ENCODE results near the gene SEMA5B.

DNA sequence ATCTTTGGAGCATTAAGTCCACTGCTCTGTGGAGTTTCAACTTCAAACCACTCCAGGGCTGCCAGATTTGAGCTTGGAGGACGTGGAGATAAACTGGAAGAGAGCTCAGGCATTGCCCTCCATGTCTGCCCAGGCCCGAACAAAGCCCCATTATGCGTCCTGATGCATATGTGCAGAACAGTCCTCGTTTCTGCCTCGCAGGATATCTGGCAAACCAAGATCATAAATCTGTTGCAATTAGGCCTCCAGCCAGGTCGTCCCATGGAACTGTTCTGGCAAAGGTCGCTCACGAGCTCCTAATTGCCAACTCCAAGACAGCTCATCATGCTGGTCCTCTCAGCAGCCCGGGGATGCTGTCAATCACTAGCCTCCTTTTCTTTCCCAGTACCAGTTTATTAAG is 91.2 kb downstream of the SEMA5B start:
- TF ChIP-seq, protein P1, sequence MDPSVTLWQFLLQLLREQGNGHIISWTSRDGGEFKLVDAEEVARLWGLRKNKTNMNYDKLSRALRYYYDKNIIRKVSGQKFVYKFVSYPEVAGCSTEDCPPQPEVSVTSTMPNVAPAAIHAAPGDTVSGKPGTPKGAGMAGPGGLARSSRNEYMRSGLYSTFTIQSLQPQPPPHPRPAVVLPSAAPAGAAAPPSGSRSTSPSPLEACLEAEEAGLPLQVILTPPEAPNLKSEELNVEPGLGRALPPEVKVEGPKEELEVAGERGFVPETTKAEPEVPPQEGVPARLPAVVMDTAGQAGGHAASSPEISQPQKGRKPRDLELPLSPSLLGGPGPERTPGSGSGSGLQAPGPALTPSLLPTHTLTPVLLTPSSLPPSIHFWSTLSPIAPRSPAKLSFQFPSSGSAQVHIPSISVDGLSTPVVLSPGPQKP (IDR thresholded peaks at IDR 0.05; ENCODE audit: borderline replicate concordance, low read depth, low read length), result no peak
- TF ChIP-seq, protein P2, sequence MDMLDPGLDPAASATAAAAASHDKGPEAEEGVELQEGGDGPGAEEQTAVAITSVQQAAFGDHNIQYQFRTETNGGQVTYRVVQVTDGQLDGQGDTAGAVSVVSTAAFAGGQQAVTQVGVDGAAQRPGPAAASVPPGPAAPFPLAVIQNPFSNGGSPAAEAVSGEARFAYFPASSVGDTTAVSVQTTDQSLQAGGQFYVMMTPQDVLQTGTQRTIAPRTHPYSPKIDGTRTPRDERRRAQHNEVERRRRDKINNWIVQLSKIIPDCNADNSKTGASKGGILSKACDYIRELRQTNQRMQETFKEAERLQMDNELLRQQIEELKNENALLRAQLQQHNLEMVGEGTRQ (IDR thresholded peaks at IDR 0.05; ENCODE audit: low read depth, low read length), result no peak
- no peak for TF ChIP-seq RCOR1 (IDR thresholded peaks at IDR 0.05; ENCODE audit: insufficient replicate concordance, low read length)
- TF ChIP-seq, protein P3, sequence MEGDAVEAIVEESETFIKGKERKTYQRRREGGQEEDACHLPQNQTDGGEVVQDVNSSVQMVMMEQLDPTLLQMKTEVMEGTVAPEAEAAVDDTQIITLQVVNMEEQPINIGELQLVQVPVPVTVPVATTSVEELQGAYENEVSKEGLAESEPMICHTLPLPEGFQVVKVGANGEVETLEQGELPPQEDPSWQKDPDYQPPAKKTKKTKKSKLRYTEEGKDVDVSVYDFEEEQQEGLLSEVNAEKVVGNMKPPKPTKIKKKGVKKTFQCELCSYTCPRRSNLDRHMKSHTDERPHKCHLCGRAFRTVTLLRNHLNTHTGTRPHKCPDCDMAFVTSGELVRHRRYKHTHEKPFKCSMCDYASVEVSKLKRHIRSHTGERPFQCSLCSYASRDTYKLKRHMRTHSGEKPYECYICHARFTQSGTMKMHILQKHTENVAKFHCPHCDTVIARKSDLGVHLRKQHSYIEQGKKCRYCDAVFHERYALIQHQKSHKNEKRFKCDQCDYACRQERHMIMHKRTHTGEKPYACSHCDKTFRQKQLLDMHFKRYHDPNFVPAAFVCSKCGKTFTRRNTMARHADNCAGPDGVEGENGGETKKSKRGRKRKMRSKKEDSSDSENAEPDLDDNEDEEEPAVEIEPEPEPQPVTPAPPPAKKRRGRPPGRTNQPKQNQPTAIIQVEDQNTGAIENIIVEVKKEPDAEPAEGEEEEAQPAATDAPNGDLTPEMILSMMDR (conservative IDR thresholded peaks at IDR 0.05; ENCODE audit: low read depth, low read length), result no peak

Data from IMR-90 (cell line).